ENCODE measurements around the gene PRXL2B. TPM values are rescaled to one million over a fixed set of nuclear protein-coding genes. Genes with fewer than 3 reads are reported as not detected.

The PRXL2B gene
- total RNA-seq, 4 donors from 2014 or later = 0.51 to 20.5 (median 13.2) TPM

DNA sequence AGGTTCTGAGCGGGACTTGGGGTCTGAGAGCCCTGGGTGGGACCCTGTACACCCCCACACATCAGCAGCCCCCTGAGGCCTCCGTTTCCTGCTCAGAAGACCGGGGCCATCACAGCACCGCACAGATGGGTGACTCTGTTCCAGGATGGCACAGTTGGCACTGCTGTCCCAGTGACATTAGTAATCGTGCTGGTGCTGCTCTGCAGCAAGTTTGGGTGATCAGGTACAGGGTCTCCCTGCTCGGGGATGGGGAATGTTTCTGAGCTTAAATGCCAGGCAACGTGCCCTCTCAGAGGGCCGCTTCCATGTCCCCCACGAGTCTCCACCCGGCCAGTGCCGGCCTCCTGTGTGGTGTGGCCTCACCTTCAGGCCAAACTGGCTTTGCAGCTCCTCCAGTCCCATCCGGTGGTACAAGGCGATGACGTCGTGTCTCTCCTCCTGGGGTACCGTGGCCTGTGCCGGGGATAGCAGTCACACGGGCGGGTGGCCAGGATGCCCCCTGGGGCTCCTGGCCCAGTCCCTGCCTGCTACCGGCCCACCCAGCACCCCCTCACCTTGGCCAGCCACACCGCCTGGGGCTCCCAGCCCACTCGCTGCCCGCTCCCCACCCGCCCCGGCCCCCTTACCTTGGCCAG, 17.1 kb downstream of the PRXL2B start:
- Histone ChIP-seq H3K36me3 (no peaks in the 10 kb centered on the region), H3K4me3 (no peak overlapping the region), H3K27ac (no peak overlapping the region), H3K4me1 (no peaks in the 10 kb centered on the region), H3K27me3 (peaks cover 0 to 5% of the 10 kb centered on the region in 2 donors), H3K9me3 (peaks cover 0 to under 1% of the 10 kb centered on the region in 2 donors)
- intact Hi-C loops (cut with DNase I; ENCODE audit: low total_unique reads) = no loop called here
- TF ChIP-seq CTCF (IDR thresholded peaks at IDR 0.05) = no peak
- no peak for TF ChIP-seq POLR2A (IDR thresholded peaks at IDR 0.05)
- DNase-seq = no peak

GRCh38 chr1:2604156-2604843, 17.7 kb downstream of the PRXL2B start:
- Histone ChIP-seq H3K4me1 (no peaks in the 10 kb centered on the region), H3K27me3 (peaks cover 0 to 5% of the 10 kb centered on the region in 2 donors), H3K4me3 (no peak overlapping the region), H3K36me3 (no peaks in the 10 kb centered on the region), H3K27ac (no peak overlapping the region), H3K9me3 (no peaks in the 10 kb centered on the region)
- DNase-seq = no peak
- intact Hi-C loops (cut with DNase I; ENCODE audit: low total_unique reads) = no loop called here
- TF ChIP-seq CTCF (IDR thresholded peaks at IDR 0.05) (no peak), POLR2A (IDR thresholded peaks at IDR 0.05) (no peak)

GRCh38 chr1:2604844-2605508, 18.4 kb downstream of the PRXL2B start:
- intact Hi-C loops (cut with DNase I; ENCODE audit: low total_unique reads) = no loop called here
- no peaks in the 10 kb centered on the region for H3K36me3 ChIP-seq

DNA sequence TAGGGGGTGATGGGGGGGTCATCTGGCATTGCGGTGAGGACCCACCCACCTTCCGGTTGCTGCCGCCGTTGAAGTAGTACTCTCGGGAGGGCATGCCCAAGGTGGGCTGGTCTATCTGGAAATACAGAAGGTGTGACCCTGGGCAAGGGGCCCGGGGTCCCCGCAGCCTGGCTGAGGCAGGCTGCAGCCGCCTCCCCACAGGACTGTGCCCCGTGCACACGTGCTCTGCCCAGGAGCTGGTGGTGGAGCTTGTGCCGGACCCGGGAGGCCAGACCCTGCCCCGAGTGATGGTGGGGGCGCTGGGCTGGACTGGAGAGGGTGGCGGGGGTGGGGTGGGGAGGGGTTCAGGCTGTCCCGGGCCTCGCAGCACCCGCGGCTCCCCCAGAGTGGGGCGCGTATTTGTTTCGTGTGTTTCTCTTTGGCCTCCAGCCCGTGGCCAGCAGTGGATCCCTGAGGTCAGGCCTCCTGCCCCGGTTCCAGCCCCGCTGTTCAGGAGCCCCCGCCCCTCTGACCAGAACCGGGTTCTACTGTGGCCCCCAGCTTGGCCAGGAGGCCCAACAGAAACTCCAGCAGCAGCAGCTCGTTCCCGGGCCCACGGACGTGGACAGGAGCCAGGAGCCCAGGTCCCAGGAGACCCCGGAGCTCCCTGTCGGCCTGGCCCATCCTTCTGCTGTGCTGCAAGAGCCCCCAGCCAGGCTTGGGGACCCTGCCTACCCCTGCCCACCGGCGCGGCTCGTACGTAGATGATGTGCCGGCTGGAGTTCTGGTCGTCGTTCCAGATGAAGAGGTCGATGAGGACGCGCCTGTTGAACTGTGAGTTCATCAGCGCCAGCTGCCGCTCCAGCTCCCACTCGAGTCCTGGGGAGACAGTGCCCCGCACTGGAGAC, 19.2 kb downstream of the PRXL2B start:
- Histone ChIP-seq H3K27ac (no peak overlapping the region), H3K4me1 (no peaks in the 10 kb centered on the region), H3K9me3 (no peaks in the 10 kb centered on the region), H3K4me3 (no peak overlapping the region), H3K36me3 (no peaks in the 10 kb centered on the region), H3K27me3 (peaks cover 0 to 5% of the 10 kb centered on the region in 2 donors)
- no peak for TF ChIP-seq CTCF (IDR thresholded peaks at IDR 0.05)
- no peak for TF ChIP-seq POLR2A (IDR thresholded peaks at IDR 0.05)
- intact Hi-C loops (cut with DNase I; ENCODE audit: low total_unique reads) = no loop called here
- no peak for DNase-seq

More at GRCh38 chr1:2604844-2605508, 18.4 kb downstream of the PRXL2B start:
- Histone ChIP-seq H3K4me1 (no peaks in the 10 kb centered on the region), H3K27me3 (peaks cover 0 to 5% of the 10 kb centered on the region in 2 donors), H3K4me3 (no peak overlapping the region), H3K27ac (no peak overlapping the region), H3K9me3 (no peaks in the 10 kb centered on the region)
- no peak for DNase-seq
- TF ChIP-seq POLR2A (IDR thresholded peaks at IDR 0.05) = no peak
- no peak for TF ChIP-seq CTCF (IDR thresholded peaks at IDR 0.05)
